T47D (cell line): Measurements from ENCODE around the gene CTNNBIP1.

ENCODE experiments used
- DNase-seq, 2 experiments: peaks; one replicate each; pipeline versions ENCODE4 v3.0.0 to v3.0.0-alpha.2; 2011 to 2012; ENCODE audit warnings: low read depth in 1 of 2, low spot score in 1 of 2
- JUND ChIP-seq: IDR thresholded peaks from 2 replicates; pipeline ENCODE4 v1.6.1; 2012; ENCODE audit warnings: low read depth
- in situ Hi-C: cut with HindIII; loops from 2 replicates; pipeline ENCODE4 v1.10.0; 2016; ENCODE audit warnings: low sequenced_read_pairs, low pct_unique_long_range_greater_than_20kb

The CTNNBIP1 gene

GRCh38 chr1:9870572-9870971 is 39.5 kb downstream of the CTNNBIP1 start:
- no peak for TF ChIP-seq JUND
- in situ Hi-C loops: no loop called here

GRCh38 chr1:9869831-9870251 is 40.2 kb downstream of the CTNNBIP1 start:
- in situ Hi-C loops: no loop called here
- no peak for DNase-seq
- no peak for TF ChIP-seq JUND

More at GRCh38 chr1:9870572-9870971, 39.5 kb downstream of the CTNNBIP1 start:
- no peak for DNase-seq

- no peak for TF ChIP-seq JUND
- DNase-seq: no peak
- in situ Hi-C loops: no loop called here
Observed at GRCh38 chr1:9868244-9868590, 41.9 kb downstream of the CTNNBIP1 start.

GRCh38 chr1:9867408-9868243 is 42.4 kb downstream of the CTNNBIP1 start:
- DNase-seq: peak; percentile 63 to 66
- no peak for TF ChIP-seq JUND
- in situ Hi-C loops: no loop called here

DNA sequence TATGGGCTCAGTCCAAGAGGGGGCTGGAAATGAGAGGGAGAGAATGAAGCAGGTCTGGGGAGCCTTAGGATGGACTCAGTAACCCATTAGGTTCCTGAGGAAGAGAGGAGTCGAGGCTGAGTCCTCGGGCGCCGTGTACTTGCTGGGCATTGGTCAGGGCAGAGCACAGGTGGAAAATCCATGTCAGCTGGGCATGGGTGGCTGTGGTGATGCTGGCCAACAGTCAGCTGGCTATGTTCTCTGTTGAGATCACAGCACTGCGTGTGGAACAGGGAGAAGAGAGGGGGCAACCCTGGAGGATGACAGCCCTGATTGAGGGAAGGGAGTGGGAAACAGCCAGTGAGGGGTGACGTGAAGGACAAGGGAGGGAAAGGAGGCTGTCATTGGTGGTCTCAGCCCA is 43.2 kb downstream of the CTNNBIP1 start:
- no peak for DNase-seq
- in situ Hi-C loops: no loop called here
- TF ChIP-seq JUND: no peak

GRCh38 chr1:9865724-9866123 is 44.3 kb downstream of the CTNNBIP1 start:
- no peak for TF ChIP-seq JUND
- in situ Hi-C loops: no loop called here
- DNase-seq: no peak

GRCh38 chr1:9863371-9863770 is 46.7 kb downstream of the CTNNBIP1 start:
- TF ChIP-seq JUND: no peak
- no peak for DNase-seq
- in situ Hi-C loops: no loop called here

DNA sequence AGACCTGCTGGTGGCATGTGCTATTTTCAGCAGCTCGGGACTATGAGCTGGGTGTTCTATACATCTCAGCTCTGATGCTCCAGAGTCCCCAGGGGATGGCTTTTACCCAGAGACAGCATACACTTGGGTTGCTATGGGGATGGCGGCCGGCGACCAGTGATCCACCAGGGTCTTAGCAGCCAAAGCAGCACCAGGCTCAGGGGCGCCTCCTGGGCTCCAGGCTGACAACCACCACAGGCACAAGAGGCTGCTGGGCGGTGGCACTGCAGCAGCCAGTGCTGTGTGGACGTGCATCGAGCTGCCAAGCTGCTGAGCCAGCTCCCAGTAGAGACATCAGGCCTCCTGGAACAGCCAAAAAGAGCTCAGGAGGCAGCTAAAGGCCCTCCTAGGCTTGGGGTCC is 48.7 kb downstream of the CTNNBIP1 start:
- DNase-seq: no peak
- TF ChIP-seq JUND: no peak
- in situ Hi-C loops: no loop called here

GRCh38 chr1:9860887-9861286 is 49.2 kb downstream of the CTNNBIP1 start:
- in situ Hi-C loops: no loop called here
- TF ChIP-seq JUND: no peak
- DNase-seq: no peak

DNA sequence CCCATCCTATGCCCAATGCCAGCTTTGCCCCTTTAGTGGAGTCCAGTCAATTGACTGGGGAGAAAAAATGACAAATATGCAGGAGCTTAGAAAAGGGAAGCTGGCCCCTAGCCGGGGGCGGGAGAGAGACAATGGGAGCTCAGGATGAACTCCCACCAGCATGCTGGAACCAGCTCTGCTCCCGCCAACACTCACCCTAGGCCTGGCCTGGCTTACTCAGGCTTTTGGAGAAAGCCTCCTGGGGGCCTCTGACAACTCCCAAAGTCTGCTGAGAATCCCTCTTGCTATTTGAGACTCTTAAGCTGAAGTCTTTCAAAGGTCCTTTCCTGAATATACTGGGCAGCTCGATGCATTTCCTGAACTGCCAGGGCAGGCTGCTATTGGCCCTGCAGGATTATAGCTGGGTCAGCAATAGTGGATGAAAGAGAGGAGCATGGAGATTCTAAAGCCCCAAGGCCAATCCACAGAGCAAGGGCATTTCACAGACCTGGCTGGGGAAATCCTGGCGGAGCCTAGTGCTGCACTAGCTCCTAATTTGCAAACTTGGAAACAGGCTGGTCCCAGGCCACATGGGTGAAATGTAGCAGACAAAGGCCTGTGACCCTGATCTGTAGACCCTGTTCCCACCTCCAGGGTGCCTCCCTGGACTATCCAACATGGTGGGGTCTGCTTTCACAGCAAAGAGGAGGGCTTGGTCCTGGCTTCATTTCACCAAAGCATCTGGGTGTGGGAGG is 50.6 kb downstream of the CTNNBIP1 start:
- in situ Hi-C loops: no loop called here
- TF ChIP-seq JUND: no peak
- DNase-seq: no peak

- DNase-seq: no peak
- no peak for TF ChIP-seq JUND
- in situ Hi-C loops: no loop called here
Observed at GRCh38 chr1:9858293-9859035, 51.6 kb downstream of the CTNNBIP1 start.

GRCh38 chr1:9855186-9855585 is 54.9 kb downstream of the CTNNBIP1 start:
- in situ Hi-C loops: no loop called here
- no peak for DNase-seq
- TF ChIP-seq JUND: no peak

GRCh38 chr1:9853249-9853595 is 56.8 kb downstream of the CTNNBIP1 start:
- in situ Hi-C loops: no loop called here
- DNase-seq: no peak
- TF ChIP-seq JUND: no peak
